Superior temporal gyrus (tissue), 1 donor: ENCODE measurements around the gene ZHX3.
"Not testable (repeated sequence)": the region's sequence is repeated elsewhere in the genome, so short reads cannot be mapped to it uniquely, and the experiment has no call there.

Source experiments
- DNase-seq: peaks from one replicate; pipeline ENCODE4 v3.0.0-alpha.2; 2016; ENCODE audit errors: extremely low spot score

The ZHX3 gene

DNA sequence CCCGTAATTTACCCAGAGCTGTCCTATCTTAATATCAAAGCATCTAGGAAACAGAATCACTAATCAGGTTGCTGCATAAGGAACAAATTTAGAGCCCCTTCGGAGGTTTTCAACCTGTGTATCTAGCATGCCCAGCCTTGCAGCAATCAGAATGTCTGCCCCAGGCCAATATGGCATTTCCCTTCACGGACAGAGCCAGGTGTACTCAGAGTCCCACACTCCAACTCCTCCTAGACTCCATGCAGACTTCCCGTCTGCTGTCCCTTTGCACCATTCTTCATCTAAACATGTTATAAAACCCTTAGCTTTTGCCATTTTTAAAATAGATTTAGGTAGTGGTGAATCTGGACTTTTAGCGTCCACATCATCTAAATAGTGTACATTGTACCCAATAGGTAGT is 61.0 kb downstream of the ZHX3 start:
- no peak for DNase-seq

DNA sequence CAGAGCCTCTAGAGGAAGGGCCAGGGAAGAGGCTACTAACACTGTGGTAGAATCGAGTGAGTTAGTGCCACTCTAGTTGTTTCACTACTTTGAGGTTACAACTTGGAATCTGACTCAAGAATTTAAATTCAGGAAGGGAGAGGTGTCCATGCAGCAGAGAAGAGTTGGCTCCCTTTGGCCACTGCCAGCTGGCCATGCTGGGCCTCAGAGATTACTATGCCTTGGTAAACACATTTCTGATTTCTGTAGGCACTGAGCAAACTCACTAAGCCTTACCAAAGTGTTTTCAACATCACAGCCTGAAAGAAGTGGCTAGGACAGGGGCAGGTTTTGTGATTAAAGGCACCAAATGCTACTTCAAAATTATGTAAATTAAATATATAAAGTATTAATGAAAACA is 61.9 kb downstream of the ZHX3 start:
- no peak for DNase-seq

- DNase-seq = peak; percentile 79
These were observed 67.9 kb downstream of the ZHX3 start for GRCh38 chr20:41249411-41250281.

DNA sequence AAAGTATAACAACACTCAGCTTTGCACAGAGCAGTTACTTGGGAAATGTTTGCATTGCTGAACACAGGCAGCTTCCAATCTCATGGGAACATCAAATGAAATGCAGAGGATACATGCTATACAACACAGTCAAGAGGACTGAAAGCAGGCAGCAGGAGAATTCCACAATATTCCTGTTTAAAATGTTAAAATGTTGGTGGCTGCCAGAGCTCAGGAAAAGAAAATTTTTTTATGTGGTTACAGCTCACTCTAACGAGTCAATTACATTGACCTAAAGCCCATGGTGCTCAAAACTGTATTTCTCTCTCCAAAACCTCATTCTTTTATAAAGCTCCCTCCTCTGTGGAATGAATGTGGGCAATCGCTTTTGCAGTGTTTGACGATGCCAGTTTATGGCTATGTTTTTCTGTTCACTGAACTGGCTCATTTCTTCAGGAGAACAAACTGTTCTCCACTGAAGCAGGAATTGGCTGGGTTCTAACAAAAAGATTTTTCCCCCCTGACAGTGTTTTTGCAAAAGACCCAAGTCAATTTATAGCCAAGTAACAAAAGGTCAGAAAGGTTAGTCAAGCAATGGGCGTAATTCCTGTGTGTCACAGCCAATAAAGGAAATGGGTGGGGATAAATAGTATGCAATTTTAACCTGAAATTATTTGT is 69.0 kb downstream of the ZHX3 start:
- DNase-seq = peak; percentile 80

DNA sequence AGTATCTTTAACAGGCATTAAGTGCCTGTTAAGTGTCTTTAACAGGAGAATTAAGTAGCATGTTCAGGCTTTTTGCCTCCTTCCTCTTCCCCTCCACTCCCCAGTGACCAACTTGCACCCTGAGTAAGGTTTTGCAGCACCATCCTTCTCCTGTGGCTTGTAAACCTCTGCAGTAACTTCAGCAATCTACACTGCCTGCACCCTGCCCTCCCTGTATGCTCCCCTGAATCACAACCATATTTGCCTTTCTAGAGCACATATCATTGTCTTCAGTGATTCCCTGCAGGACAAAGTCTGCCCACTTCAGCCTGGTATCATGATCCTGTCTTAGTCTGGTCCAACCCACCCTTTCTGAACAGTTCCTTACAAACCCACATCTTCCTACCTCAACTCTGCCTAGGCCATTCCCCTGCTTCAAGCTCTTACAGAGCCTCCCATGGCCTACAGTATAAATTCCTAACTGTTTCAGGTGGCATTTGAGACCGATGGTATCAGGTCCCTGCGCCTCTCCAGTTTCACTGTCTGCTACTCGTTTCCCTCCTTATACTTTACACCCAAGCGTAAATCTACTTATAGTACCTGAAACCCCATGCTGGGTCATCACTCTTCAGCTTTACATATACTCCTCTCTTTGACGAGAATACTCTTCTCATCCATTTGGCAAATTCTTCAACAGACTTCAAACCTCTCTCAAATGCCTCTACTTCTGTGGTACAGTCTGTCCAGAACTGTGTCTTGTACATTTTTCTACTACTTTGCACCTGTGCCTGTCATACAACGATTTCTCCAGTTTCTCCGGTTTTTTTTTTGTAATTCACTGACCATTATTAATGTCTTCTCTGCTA is 69.8 kb downstream of the ZHX3 start:
- DNase-seq = no peak

GRCh38 chr20:41245086-41245707 is 72.3 kb downstream of the ZHX3 start:
- DNase-seq = peak; percentile 86

- DNase-seq = no peak
These were observed 74.7 kb downstream of the ZHX3 start for GRCh38 chr20:41242807-41243206.

DNA sequence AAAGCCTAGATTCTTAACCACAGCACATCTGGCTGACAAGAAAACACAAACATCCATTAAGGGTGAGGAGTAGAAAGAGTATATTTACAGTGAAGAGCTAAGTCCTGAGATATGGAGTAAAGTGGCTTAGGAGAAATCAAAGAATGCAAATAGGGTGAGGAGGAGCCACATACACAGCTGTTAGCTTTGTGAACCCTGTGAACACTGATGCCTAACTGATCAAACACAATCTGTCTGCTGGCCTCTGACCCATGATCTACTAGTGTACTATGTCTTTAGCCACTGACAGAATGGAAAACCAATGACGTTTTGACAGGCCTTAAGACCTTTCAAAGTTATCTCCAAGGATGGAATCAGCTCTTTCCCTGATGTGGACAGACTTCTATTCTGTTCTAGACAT is 75.2 kb downstream of the ZHX3 start:
- DNase-seq = no peak

GRCh38 chr20:41237233-41237632 is 80.3 kb downstream of the ZHX3 start:
- DNase-seq = not testable (repeated sequence)

DNA sequence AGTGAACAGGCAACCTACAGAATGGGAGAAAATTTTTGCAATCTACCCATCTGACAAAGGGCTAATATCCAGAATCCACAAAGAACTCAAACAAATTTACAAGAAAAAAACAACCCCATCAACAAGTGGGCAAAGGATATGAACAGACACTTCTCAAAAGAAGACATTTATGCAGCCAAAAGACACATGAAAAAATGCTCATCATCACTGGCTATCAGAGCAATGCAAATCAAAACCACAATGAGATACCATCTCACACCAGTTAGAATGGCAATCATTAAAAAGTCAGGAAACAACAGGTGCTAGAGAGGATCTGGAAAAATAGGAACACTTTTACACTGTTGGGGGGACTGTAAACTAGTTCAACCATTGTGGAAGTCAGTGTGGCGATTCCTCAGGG is 80.7 kb downstream of the ZHX3 start:
- not testable (repeated sequence) for DNase-seq

DNA sequence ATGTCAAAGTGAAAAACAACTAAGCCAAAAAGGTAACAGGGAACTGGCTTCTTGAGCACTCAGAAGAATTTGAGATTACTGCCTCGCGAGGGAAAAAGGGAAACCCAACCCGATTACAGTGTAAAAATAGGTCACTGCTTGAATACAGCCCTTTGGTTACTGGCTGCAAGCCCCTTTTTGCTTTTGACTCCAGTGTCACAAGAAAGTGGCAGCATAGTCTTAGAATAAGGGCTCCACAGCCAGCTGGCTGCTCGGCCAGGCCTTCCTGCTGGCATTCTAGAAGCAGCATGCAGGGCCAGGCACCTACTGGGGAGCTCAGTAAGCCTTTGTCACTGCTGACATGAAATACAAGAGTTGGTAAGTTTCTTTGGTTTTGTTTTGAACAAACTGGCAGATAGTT is 83.0 kb downstream of the ZHX3 start:
- peak; percentile 80 for DNase-seq

- no peak for DNase-seq
These were observed 83.5 kb downstream of the ZHX3 start for GRCh38 chr20:41234041-41234440.

GRCh38 chr20:41232973-41233926 is 84.3 kb downstream of the ZHX3 start:
- DNase-seq = peak; percentile 75

GRCh38 chr20:41231136-41231535 is 86.4 kb downstream of the ZHX3 start:
- no peak for DNase-seq

DNA sequence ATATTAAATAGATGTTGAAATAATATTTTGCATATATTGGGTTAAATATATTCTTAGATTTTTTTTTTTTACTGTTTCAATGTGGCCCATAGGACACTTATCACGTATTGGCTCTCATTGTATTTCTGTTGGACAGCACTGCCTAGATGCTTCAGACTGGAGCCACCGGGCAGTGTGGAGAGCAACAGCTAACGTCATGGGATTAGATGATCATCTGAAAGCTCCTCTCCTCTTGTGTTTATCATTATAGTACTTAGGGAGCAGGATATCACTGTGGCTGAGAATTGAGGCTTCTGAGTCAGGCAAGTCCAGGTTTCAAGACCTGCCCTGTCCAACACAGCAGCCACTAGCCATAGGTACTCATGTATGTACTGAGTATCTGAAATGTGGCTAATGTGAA is 87.4 kb downstream of the ZHX3 start:
- peak; percentile 65 for DNase-seq

GRCh38 chr20:41229259-41229658 is 88.3 kb downstream of the ZHX3 start:
- no peak for DNase-seq

GRCh38 chr20:41228858-41229257 is 88.7 kb downstream of the ZHX3 start:
- DNase-seq = no peak

- DNase-seq = no peak
These were observed 91.1 kb downstream of the ZHX3 start for GRCh38 chr20:41226426-41226825.

DNA sequence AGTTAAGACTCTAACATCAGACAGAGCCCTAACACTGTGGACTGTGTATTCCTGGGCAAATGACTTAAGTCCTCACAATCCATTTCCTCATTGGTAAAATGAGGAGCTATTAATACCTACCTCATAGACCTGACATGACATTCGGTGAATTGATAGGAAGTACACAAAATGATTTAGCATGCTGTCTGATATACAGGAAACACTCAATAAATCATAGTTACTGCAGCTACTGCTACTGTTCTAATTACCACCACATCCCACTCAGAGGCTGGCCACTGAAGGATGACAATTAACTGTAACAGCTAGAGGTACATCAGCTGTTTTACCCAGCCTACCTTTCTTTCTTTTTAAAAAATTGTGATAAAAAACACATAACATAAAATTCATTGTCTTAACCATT is 92.4 kb downstream of the ZHX3 start:
- no peak for DNase-seq

DNA sequence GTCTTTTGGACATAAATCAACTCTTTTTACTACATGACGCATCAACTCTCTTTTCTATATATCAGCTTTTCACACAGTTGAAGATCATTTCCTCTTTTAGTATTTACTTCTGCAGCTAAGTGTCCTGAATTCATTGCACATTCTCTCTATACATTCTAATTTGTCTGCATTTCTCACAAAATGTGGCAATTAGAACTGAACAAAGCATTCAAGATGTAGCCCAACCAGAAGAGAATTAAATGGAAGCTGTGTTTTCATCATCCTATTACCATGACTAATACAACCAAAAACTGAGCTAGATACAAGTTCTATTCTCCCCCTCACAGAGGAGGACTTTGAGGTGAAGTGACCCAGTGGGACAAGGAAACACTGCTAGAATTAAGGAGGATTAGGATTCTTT is 93.2 kb downstream of the ZHX3 start:
- peak; percentile 67 for DNase-seq

DNA sequence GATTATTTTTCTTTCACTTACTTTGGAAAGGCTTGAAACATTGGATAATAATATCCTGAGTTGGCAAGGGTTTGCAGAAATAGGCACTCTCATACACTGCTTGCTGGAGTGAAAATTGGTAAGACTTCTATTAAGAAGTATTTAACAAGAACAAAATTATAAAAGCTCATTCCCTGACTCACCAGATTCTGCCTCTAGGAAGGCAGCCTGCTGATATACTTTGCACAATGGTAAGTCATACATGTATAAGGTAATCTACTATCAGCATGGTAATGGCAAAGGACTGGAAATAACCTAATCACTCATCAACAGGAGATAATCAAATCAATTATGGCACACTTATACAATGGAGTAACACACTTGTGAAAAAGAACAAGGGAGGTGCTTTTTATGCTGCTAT is 94.4 kb downstream of the ZHX3 start:
- DNase-seq = peak; percentile 71
